ENCODE data around the gene TMEM51. TPM values are rescaled to one million over a fixed set of nuclear protein-coding genes. Genes with fewer than 3 reads are reported as not detected.

TMEM51 gene
- total RNA-seq, 1 experiment from 2014 or later: 10.4 TPM

- CTCF ChIA-PET: interaction anchor here (1.2 to 3.3 kb wide), 3 partner anchors 30 to 114 kb away, joined by 3 to 15 read pairs (median 4); no protein-coding TSS in a partner anchor
- POLR2A ChIA-PET: no interaction called here
- Mint-ChIP-seq H3K36me3 (no peaks in the 10 kb centered on the region), H3K4me1 (peaks cover 64% of the 10 kb centered on the region), H3K9me3 (no peaks in the 10 kb centered on the region), H3K27ac (peak overlapping the region; percentile 71; the same call in 1 of the 2 replicates), H3K4me3 (no peak overlapping the region), H3K27me3 (ENCODE audit: low read depth) (peaks cover 9% of the 10 kb centered on the region)
- ATAC-seq (no peak), DNase-seq (ENCODE audit: low spot score) (no peak)
- no peak for TF ChIP-seq MXD4 (CRISPR knock-in tag; IDR thresholded peaks at IDR 0.05; ENCODE audit: borderline replicate concordance)
- TF ChIP-seq, protein P1, sequence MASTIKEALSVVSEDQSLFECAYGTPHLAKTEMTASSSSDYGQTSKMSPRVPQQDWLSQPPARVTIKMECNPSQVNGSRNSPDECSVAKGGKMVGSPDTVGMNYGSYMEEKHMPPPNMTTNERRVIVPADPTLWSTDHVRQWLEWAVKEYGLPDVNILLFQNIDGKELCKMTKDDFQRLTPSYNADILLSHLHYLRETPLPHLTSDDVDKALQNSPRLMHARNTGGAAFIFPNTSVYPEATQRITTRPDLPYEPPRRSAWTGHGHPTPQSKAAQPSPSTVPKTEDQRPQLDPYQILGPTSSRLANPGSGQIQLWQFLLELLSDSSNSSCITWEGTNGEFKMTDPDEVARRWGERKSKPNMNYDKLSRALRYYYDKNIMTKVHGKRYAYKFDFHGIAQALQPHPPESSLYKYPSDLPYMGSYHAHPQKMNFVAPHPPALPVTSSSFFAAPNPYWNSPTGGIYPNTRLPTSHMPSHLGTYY (CRISPR knock-in tag; IDR thresholded peaks at IDR 0.05): no peak
- TF ChIP-seq JUN (CRISPR knock-in tag; IDR thresholded peaks at IDR 0.05): no peak
- TF ChIP-seq ZNF232 (CRISPR knock-in tag; IDR thresholded peaks at IDR 0.05): no peak
- TF ChIP-seq, protein P2, sequence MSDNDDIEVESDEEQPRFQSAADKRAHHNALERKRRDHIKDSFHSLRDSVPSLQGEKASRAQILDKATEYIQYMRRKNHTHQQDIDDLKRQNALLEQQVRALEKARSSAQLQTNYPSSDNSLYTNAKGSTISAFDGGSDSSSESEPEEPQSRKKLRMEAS (CRISPR knock-in tag; IDR thresholded peaks at IDR 0.05): no peak
- TF ChIP-seq PRDM15 (CRISPR knock-in tag; IDR thresholded peaks at IDR 0.05): no peak
- TF ChIP-seq EMX1 (CRISPR knock-in tag; IDR thresholded peaks at IDR 0.05): no peak
- TF ChIP-seq, protein P3, sequence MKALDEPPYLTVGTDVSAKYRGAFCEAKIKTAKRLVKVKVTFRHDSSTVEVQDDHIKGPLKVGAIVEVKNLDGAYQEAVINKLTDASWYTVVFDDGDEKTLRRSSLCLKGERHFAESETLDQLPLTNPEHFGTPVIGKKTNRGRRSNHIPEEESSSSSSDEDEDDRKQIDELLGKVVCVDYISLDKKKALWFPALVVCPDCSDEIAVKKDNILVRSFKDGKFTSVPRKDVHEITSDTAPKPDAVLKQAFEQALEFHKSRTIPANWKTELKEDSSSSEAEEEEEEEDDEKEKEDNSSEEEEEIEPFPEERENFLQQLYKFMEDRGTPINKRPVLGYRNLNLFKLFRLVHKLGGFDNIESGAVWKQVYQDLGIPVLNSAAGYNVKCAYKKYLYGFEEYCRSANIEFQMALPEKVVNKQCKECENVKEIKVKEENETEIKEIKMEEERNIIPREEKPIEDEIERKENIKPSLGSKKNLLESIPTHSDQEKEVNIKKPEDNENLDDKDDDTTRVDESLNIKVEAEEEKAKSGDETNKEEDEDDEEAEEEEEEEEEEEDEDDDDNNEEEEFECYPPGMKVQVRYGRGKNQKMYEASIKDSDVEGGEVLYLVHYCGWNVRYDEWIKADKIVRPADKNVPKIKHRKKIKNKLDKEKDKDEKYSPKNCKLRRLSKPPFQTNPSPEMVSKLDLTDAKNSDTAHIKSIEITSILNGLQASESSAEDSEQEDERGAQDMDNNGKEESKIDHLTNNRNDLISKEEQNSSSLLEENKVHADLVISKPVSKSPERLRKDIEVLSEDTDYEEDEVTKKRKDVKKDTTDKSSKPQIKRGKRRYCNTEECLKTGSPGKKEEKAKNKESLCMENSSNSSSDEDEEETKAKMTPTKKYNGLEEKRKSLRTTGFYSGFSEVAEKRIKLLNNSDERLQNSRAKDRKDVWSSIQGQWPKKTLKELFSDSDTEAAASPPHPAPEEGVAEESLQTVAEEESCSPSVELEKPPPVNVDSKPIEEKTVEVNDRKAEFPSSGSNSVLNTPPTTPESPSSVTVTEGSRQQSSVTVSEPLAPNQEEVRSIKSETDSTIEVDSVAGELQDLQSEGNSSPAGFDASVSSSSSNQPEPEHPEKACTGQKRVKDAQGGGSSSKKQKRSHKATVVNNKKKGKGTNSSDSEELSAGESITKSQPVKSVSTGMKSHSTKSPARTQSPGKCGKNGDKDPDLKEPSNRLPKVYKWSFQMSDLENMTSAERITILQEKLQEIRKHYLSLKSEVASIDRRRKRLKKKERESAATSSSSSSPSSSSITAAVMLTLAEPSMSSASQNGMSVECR (CRISPR knock-in tag; IDR thresholded peaks at IDR 0.05; ENCODE audit: borderline replicate concordance): no peak
- TF ChIP-seq, protein P4, sequence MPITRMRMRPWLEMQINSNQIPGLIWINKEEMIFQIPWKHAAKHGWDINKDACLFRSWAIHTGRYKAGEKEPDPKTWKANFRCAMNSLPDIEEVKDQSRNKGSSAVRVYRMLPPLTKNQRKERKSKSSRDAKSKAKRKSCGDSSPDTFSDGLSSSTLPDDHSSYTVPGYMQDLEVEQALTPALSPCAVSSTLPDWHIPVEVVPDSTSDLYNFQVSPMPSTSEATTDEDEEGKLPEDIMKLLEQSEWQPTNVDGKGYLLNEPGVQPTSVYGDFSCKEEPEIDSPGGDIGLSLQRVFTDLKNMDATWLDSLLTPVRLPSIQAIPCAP (CRISPR knock-in tag; IDR thresholded peaks at IDR 0.05): no peak
- no peak for TF ChIP-seq ZNF425 (CRISPR knock-in tag; conservative IDR thresholded peaks at IDR 0.05)
- TF ChIP-seq SOX15 (CRISPR knock-in tag; IDR thresholded peaks at IDR 0.05): no peak
- TF ChIP-seq ZSCAN18 (CRISPR knock-in tag; IDR thresholded peaks at IDR 0.05): no peak
- no peak for TF ChIP-seq USF2 (CRISPR knock-in tag; IDR thresholded peaks at IDR 0.05)
- TF ChIP-seq ZNF317 (CRISPR knock-in tag; IDR thresholded peaks at IDR 0.05; ENCODE audit: borderline replicate concordance, low read depth): no peak
- no peak for TF ChIP-seq SP1 (CRISPR knock-in tag; conservative IDR thresholded peaks at IDR 0.05)
- TF ChIP-seq CREB1 (CRISPR knock-in tag; IDR thresholded peaks at IDR 0.05): no peak
- TF ChIP-seq NFE2L1 (CRISPR knock-in tag; IDR thresholded peaks at IDR 0.05): no peak
- no peak for TF ChIP-seq NFATC4 (CRISPR knock-in tag; IDR thresholded peaks at IDR 0.05)
Observed at GRCh38 chr1:15158506-15159165, 5.1 kb downstream of the TMEM51 start.
